ENCODE data around the gene CAMK1D. TPM values are rescaled to one million over a fixed set of nuclear protein-coding genes. Genes with fewer than 3 reads are reported as not detected.

The CAMK1D gene
- total and polyA plus RNA-seq, 2 experiments from 2014 or later = 4.6 to 7.2 TPM

GRCh38 chr10:12500381-12501303 lies 151.3 kb downstream of the CAMK1D start:
- Histone ChIP-seq H3F3A (replicated peaks; ENCODE audit: low read depth) (no peaks in the 10 kb centered on the region), H3K4me1 (ENCODE audit: insufficient read depth) (peaks cover 12% of the 10 kb centered on the region; the same call in 1 of the 2 replicates), H3K4me2 (no peak overlapping the region), H2AFZ (no peak overlapping the region), H3K9me2 (ENCODE audit: insufficient read depth) (no peaks in the 10 kb centered on the region), H3K36me3 (ENCODE audit: insufficient read depth) (no peaks in the 10 kb centered on the region), H4K20me1 (replicated peaks; ENCODE audit: insufficient read depth) (no peaks in the 10 kb centered on the region), H3K27me3 (ENCODE audit: insufficient read depth) (no peaks in the 10 kb centered on the region), H3K27ac (ENCODE audit: low read depth) (no peak overlapping the region), H3K4me3 (no peak overlapping the region), H3K79me2 (replicated peaks; ENCODE audit: insufficient read depth) (no peaks in the 10 kb centered on the region)
- H3K4me1 Mint-ChIP-seq = peaks cover 41% of the 10 kb centered on the region
- H3K27ac Mint-ChIP-seq = peak overlapping the region; percentile 57; the same call in 1 of the 2 replicates
- H3K27me3 Mint-ChIP-seq (ENCODE audit: insufficient read depth, low read depth, poor library complexity) = peaks cover 7% of the 10 kb centered on the region
- H3K9me3 Mint-ChIP-seq = no peaks in the 10 kb centered on the region
- H3K36me3 Mint-ChIP-seq (ENCODE audit: low read depth) = no peaks in the 10 kb centered on the region
- ATAC-seq (no peak), DNase-seq (ENCODE audit: low spot score) (no peak)
- no peak overlapping the region for H3K4me3 Mint-ChIP-seq
- TF ChIP-seq REST (IDR thresholded peaks at IDR 0.05; ENCODE audit: unreplicated experiment) (no peak), JUNB (IDR thresholded peaks at IDR 0.05; ENCODE audit: unreplicated experiment) (no peak), ETS1 (IDR thresholded peaks at IDR 0.05) (no peak), ZNF331 (CRISPR knock-in tag; IDR thresholded peaks at IDR 0.05; ENCODE audit: low read depth) (no peak), NANOG (IDR thresholded peaks at IDR 0.05; ENCODE audit: borderline replicate concordance) (no peak), STAT1 (IDR thresholded peaks at IDR 0.05; ENCODE audit: unreplicated experiment) (no peak)

GRCh38 chr10:12501324-12501723 lies 152.0 kb downstream of the CAMK1D start:
- peaks cover 41% of the 10 kb centered on the region for H3K4me1 Mint-ChIP-seq
- no peak for TF ChIP-seq NANOG (IDR thresholded peaks at IDR 0.05; ENCODE audit: borderline replicate concordance)
- TF ChIP-seq ZNF331 (CRISPR knock-in tag; IDR thresholded peaks at IDR 0.05; ENCODE audit: low read depth) = no peak
- TF ChIP-seq CTCF (conservative IDR thresholded peaks at IDR 0.05; ENCODE audit: low read depth in 2 of 2) = no peak
- TF ChIP-seq CREB1 (CRISPR knock-in tag; IDR thresholded peaks at IDR 0.05; ENCODE audit: low read depth) = no peak
- no peak for TF ChIP-seq EZH2phosphoT487 (IDR thresholded peaks at IDR 0.05; ENCODE audit: unreplicated experiment)
- no peak for TF ChIP-seq REST (IDR thresholded peaks at IDR 0.05; ENCODE audit: unreplicated experiment)
- TF ChIP-seq EZH2 (IDR thresholded peaks at IDR 0.05; ENCODE audit: low read depth, unreplicated experiment) = no peak
- TF ChIP-seq JUNB (IDR thresholded peaks at IDR 0.05; ENCODE audit: unreplicated experiment) = no peak

More at GRCh38 chr10:12501324-12501723, 152.0 kb downstream of the CAMK1D start:
- DNase-seq (ENCODE audit: low spot score) = no peak
- Histone ChIP-seq H3K27ac (ENCODE audit: low read depth) (no peak overlapping the region), H3K4me1 (ENCODE audit: insufficient read depth) (peaks cover 12% of the 10 kb centered on the region; the same call in 1 of the 2 replicates), H3K27me3 (ENCODE audit: insufficient read depth) (no peaks in the 10 kb centered on the region), H3F3A (replicated peaks; ENCODE audit: low read depth) (no peaks in the 10 kb centered on the region), H3K36me3 (ENCODE audit: insufficient read depth) (no peaks in the 10 kb centered on the region), H3K4me2 (no peak overlapping the region), H4K20me1 (replicated peaks; ENCODE audit: insufficient read depth) (no peaks in the 10 kb centered on the region), H3K4me3 (no peak overlapping the region), H3K9me2 (ENCODE audit: insufficient read depth) (no peaks in the 10 kb centered on the region), H3K79me2 (replicated peaks; ENCODE audit: insufficient read depth) (no peaks in the 10 kb centered on the region), H2AFZ (no peak overlapping the region)
- Mint-ChIP-seq H3K4me3 (no peak overlapping the region), H3K36me3 (ENCODE audit: low read depth) (no peaks in the 10 kb centered on the region), H3K27me3 (ENCODE audit: insufficient read depth, low read depth, poor library complexity) (peaks cover 5% of the 10 kb centered on the region), H3K27ac (peak overlapping the region; percentile 57; the same call in 1 of the 2 replicates), H3K9me3 (no peaks in the 10 kb centered on the region)
- peak; percentile 20; the same call in 2 of the 3 replicates for ATAC-seq
